ENCODE results near the gene PAX6.

DNA sequence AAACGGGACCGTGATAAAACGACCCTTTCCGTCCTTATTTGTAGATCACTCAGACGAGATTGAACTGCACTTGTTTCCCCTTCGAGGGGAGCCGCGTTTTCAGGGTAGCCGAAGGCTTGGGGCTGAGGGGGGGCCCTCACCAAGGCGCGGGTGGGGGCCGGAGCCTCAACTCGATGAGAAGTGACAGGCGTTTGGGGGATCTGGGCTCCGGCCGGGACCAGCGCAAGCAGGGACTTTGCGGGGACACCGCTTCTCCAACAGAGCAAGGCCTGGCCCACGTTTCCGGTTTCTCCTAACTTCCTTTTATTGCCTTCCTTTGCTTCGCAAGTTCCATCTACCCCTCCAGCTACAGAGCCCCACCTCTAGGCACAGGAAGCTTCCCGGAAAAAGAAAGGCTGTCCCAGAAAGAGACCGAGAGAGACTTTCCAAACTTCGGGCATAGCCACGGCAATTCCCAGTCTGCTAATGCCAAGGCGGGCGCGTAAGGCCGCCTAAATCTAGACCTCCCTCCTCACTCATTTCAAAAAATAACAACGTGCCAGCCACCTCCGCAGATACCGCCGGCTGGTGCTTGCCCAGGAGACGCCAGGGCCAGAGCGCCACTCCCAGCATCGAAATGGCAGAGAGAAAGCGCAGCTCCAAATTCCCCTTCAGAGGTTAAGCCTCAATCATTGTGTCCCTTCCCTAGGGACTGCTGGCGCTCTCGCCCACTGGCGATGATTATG lies 6.6 kb downstream of the PAX6 start:
- TF ChIP-seq CTCF (conservative IDR thresholded peaks at IDR 0.05; ENCODE audit: low read length): no peak
- TF ChIP-seq EZH2phosphoT487 (IDR thresholded peaks at IDR 0.05; ENCODE audit: borderline replicate concordance, low read depth, low read length): no peak

All from OCI-LY7 (cell line).